GM19468 (cell line): ENCODE data around the gene ABCA3.

Experiments
- ATAC-seq: cut with Tn5 transposase; IDR thresholded peaks from one replicate; pipeline ENCODE4 v1.9.1; 2021; ENCODE audit warnings: mild to moderate bottlenecking, moderate library complexity, moderate number of reproducible peaks; ENCODE audit not compliant: unreplicated experiment; ENCODE audit errors: extremely low read depth

Gene ABCA3

GRCh38 chr16:2323701-2324100, 16.8 kb downstream of the ABCA3 start:
- ATAC-seq: no peak

DNA sequence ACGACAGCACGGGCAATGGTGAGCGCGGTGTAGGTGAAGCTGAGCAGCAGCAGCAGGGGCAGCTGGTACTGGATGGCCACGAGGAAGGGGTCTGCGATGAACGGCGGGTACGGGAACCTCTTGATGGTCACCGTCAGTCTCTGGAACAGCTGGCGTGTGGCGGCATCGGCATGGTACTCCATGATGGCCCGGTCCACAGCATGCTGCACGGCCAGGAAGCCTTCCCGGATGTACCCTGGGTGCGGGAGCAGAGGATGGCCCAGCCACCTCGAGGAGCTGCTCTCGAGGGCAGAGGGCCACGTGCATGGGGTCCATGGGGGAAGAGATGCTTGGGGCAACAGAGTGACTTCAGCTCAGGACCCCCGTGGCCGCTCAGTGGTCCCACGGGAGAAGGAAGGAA, 20.9 kb downstream of the ABCA3 start:
- no peak for ATAC-seq

DNA sequence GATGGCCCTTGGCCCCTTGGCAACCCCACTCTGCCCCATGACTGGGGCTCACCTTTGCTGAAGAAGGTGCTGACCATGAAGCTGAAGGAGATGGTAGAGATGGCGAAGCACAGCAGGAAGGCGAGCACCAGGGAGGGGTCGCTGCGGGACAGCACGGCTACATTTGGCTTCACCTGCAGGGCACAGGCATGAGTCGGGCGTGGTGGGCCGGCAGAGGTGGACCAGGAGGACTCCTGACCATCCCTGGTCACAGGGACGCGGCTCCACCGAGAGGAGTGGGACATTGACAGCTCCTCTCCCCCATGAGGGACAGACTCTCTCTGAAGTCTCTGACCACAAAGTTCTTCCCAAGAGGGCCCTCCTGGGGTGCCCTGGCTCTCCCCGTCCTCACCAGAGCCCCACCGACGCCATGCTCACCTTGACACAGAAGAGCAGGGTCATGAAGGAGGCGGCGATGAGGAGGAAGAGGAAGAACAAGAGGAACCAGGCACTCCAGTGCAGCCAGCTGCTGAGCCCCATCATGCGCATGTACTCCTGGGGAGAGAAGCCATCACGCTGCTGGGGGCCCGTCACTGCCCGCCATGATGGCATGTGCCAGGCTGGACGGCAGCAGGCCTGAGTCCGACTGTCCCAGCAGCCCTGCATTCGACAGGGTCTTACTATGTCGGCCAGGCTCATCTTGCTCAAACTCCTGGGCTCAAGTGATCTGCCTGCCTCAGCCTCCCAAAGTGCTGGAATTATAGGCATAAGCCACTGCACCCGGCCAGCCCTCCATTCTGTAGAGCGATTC, 23.1 kb downstream of the ABCA3 start:
- ATAC-seq: no peak

- no peak for ATAC-seq
Observed at GRCh38 chr16:2308089-2308962, 32.2 kb downstream of the ABCA3 start.

DNA sequence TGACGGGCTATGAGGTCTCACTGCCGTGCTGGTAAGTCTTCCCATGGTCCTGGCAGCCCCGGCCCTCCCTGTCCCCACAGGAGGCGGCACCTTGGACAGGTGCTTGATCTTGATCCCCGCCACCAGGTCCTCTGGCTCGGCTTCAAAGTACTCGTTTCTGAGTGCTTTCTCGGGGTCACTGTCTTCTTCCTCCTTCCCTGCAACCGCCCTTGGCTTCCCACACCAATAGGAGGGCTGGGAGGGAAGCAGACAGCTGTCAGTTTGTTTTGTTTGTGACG, 40.7 kb downstream of the ABCA3 start:
- ATAC-seq: no peak

DNA sequence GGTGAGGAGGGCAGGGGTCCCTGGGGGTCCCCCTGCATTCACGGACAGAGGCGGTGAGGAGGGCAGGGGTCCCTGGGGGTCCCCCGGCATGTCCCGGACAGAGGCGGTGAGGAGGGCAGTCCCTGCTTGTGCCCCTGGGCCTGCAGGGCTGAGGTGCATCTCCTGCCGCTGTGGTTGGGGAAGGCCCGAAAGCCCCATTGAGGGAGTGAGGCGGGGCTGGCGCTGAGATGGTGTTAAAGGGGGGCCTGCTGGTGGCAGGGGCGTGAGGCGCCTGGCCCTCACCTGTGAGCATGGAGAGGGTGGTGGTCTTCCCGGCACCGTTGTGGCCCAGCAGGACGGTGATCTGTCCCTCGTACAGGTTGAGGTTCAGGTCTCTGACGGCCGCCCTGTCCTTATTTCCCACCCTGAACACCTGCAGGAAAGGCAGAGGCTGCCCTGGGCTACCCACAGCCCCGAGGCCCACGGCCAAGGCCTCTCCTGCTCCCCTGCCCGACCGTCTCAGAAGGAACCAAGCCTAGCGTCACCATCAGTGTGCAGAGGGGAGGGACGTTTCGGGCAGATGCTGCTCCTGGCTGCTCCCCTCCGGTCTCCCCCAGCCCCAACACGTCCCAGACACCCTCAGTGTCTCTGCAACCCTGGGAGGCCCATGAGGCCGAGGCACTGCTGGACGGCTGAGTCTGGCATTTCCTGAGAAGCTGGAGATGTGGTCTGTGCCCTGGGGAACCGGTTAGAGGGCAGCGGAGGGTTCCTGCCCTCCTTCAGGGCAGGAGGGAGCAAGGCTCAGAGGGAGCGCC, 41.2 kb downstream of the ABCA3 start:
- ATAC-seq: no peak

DNA sequence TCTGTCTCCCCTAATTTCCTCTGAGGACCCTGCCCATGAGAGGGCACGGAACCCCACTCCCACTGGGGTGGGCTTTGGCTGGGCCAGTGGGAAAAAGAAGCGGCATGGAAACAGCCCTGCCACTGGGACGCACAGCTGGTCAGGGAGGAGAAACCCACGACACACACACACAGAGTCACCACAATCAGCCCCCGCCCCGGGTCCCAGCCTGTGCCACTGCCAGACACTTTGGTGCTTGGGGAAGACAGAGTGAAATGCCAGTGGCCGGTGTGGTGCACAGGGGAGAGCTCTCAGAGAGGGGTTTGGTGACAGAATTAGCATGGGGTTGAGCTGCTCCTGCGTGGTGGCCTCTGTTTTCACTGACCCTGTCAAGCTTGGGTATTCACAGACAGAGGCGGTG, 41.9 kb downstream of the ABCA3 start:
- ATAC-seq: no peak

DNA sequence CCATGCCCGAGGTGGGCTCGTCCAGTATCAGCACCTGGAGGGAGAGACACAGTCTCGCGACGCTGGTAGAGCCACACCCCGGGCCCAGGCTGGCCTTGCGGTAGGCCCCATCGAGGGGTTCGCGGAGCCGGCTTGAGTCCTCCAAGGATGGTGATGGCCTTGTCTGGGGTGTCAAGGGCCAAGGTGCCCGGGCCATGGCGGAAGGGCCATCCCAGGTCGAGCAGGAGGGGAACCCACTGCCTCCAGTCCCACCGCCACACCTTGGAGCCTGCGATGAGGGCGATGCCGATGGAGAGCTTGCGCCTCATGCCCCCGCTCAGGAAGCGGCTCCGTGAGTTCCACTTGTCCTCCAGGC, 43.0 kb downstream of the ABCA3 start:
- ATAC-seq: no peak

DNA sequence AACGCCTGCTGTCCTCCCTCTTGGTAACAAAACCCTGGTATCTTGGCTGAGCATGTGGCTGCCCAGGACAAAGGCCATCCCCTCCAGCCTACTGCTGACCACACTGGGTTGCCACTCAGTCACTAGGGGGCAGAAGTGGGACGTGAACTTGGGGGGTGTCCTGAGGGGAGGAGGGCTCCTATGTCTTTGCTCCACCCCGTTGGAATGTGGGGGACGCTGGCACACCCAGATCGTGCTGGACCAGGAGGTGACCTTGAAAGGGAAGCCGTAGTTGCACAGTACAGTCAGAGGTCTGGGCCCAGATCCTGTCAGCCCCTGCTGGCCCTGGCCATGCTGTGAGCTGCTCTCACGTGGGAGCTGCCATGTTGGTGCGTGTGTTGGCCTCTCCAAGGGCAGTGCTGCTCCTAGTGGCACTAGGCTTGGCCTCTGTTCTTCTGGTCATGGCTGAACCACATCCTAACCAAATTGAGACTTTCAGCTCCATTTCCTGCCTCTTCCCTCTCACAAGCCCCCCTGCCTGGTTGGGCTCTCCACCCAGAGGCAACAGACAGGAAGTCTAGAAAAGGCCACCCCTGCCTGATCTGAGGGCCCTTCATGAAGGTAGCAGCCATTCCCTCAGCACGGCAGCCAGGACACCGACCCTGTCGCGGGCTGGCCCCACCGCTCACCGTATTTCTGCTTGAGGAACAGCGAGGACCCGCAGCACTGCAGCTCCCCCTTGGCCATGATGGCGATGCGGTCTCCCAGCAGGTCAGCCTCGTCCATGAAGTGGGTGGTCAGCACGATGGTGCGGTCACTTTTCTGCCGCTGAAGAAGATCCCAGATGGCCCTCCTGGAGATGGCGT, 43.6 kb downstream of the ABCA3 start:
- ATAC-seq: no peak

GRCh38 chr16:2295056-2295798, 45.3 kb downstream of the ABCA3 start:
- peak; percentile 45 for ATAC-seq

DNA sequence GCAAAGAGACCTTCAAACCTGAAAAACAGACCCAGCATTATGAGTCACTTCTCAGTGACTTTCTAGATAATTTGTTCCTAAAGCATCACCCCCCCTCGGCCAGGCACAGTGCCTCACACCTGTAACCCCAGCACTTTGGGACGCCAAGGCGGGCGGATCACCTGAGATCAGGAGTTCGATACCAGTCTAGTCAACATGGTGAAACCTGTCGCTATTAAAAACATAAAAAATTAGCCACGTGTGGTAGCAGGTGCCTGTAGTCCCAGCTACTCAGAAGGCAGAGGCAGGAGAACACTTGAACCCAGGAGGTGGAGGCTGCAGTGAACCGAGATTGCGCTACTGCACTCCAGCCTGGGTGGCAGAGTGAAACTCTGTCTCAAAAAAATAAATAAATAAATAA, 48.3 kb downstream of the ABCA3 start:
- ATAC-seq: no peak

DNA sequence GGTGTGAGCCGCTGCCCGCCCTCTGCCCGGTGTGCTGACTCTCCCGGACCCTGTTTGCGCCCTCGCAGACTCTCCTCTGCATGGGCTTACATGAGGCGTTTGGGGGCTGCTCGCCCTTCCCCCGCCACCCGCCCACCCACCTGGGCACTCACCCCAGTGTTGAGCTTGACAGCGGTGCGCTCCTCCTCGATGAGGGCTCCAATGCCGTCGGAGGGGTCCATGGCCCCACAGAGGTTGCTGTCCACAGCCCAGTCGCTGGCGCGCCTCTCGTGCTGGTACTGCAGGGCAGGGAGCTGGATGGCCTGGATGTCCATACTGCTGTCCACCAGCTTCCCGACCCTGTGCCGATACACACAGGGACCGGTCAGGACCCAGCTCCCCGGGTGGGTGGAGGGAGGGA, 51.2 kb downstream of the ABCA3 start:
- ATAC-seq: no peak

DNA sequence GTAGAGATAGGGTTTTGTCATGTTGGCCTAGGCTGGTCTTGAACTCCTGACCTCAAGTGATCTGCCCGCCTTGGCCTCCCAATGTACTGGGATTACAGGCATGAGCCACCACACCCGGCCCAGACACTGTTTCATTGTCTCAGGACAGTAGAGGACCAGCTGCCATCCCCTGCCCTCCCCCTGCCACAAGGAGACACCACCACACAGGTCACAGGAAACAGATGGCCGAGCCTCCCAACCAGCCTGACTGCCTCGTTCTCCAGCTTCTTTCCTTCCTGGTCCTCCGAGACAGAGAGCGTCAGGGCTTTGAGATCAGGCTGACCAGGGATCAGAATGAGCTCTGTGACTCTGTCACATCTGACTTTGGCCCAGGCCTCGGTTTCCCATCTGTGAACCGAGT, 51.8 kb downstream of the ABCA3 start:
- ATAC-seq: no peak

GRCh38 chr16:2287916-2288547, 52.5 kb downstream of the ABCA3 start:
- ATAC-seq: no peak

DNA sequence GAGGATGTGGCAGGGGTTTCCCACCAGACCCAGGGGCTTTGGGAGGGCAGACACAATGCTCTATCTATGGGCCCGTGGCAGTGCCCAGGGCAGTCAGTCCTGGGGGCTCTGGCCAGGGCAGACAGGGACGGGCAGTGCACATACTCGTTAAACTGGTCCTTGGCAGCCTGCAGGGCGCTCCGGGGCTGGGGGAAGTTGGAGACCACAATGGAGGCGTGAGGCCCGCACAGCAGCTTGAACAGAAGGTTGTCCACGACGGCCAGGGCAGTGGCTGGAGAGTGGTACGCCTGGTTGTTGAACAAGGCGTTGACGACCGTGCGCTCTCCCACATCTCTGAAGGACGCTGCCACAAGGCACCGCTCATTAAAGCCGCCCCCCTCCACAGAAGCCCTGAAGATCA, 54.0 kb downstream of the ABCA3 start:
- ATAC-seq: no peak

- ATAC-seq: no peak
Observed at GRCh38 chr16:2285731-2286191, 54.8 kb downstream of the ABCA3 start.

GRCh38 chr16:2284797-2285576, 55.5 kb downstream of the ABCA3 start:
- ATAC-seq: no peak
